AG04449 (cell line): ENCODE results near the gene DLEC1.

Experiments used
- CTCF ChIA-PET: fragments of 350-600 bp; formaldehyde crosslinking; extraction: SDS; loops from one replicate; lab custom pipeline; 2021; ENCODE audit warnings: antibody characterized with exemption; lab: Yijun Ruan, JAX
- POLR2A ChIA-PET: fragments of 400-600, 350-600 bp; formaldehyde crosslinking; extraction: SDS; loops from one replicate; lab custom pipeline; 2020; ENCODE audit warnings: antibody characterized with exemption, inconsistent platforms; lab: Yijun Ruan, JAX
- DNase-seq: peaks from one replicate; pipeline ENCODE4 v3.0.0-alpha.2; 2010; ENCODE audit warnings: low read depth, low spot score
- H3K4me3 ChIP-seq: 2 replicates; pipeline ENCODE4 v1.5.1; 2011; ENCODE audit warnings: low read depth, mild to moderate bottlenecking, control low read depth, low read length
- TF ChIP-seq, protein P1 (sequence below): IDR thresholded peaks from one replicate; pipeline ENCODE4 v1.5.1; 2011; ENCODE audit warnings: mild to moderate bottlenecking, moderate library complexity, low read length, control low read depth, inconsistent platforms; ENCODE audit not compliant: insufficient read depth; ENCODE audit errors: missing control alignments

The DLEC1 gene

DNA sequence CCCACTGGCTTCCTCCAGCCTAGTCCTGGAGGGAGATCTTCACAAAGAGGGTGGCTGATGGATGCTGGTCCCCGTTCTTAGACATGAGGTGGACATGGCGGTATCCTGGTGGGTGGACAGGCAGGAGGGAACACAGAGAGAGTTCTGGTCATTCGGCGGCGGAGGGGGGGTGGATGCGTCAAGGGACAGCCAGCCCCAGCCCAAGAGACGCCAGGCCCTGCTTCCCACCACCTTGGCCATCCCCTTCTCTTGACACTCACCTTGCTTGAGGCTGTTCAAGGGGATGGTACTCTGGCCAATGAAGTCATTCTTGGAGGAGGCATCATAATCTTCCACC, 31.3 kb upstream of the DLEC1 start:
- ChIA-PET POLR2A (no interaction called here), CTCF (interaction anchor here (1.1 to 1.5 kb wide), 2 partner anchors 153 to 338 kb away, joined by 3 to 4 read pairs; no protein-coding TSS in a partner anchor)
- no peak overlapping the region for H3K4me3 ChIP-seq
- no peak for DNase-seq
- TF ChIP-seq, protein P1, sequence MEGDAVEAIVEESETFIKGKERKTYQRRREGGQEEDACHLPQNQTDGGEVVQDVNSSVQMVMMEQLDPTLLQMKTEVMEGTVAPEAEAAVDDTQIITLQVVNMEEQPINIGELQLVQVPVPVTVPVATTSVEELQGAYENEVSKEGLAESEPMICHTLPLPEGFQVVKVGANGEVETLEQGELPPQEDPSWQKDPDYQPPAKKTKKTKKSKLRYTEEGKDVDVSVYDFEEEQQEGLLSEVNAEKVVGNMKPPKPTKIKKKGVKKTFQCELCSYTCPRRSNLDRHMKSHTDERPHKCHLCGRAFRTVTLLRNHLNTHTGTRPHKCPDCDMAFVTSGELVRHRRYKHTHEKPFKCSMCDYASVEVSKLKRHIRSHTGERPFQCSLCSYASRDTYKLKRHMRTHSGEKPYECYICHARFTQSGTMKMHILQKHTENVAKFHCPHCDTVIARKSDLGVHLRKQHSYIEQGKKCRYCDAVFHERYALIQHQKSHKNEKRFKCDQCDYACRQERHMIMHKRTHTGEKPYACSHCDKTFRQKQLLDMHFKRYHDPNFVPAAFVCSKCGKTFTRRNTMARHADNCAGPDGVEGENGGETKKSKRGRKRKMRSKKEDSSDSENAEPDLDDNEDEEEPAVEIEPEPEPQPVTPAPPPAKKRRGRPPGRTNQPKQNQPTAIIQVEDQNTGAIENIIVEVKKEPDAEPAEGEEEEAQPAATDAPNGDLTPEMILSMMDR, result no peak

DNA sequence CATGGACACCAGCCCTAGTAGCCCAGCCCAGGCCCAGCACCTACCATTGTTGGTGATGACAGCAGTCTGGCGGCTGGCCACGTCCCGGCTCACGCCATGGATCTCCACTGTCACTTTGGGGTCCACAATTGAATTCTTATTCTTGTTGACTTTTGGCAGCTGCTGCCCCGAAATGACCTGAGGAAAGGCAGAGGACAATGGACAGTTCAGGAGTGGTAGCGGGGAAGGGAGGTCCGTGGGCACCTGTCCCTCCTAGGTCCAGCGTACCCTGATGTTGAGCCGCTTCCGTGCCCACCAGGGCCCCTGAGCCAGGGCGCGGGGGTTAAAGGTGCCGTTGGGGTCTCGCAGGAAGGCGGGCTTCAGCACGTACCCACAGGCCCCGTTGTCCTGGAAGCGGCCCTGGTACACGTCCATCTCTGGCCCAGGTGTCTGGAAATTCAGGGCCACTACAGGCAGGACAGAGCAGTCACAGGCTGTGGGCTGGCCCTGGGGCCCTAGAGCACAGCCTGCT, 30.8 kb upstream of the DLEC1 start:
- no peak for DNase-seq
- TF ChIP-seq, protein P1, result no peak
- no peak overlapping the region for H3K4me3 ChIP-seq
- CTCF ChIA-PET, result interaction anchor here (1.5 kb wide), 1 partner anchor 152 kb away, joined by 3 read pairs; no protein-coding TSS in a partner anchor
- POLR2A ChIA-PET, result no interaction called here

DNA sequence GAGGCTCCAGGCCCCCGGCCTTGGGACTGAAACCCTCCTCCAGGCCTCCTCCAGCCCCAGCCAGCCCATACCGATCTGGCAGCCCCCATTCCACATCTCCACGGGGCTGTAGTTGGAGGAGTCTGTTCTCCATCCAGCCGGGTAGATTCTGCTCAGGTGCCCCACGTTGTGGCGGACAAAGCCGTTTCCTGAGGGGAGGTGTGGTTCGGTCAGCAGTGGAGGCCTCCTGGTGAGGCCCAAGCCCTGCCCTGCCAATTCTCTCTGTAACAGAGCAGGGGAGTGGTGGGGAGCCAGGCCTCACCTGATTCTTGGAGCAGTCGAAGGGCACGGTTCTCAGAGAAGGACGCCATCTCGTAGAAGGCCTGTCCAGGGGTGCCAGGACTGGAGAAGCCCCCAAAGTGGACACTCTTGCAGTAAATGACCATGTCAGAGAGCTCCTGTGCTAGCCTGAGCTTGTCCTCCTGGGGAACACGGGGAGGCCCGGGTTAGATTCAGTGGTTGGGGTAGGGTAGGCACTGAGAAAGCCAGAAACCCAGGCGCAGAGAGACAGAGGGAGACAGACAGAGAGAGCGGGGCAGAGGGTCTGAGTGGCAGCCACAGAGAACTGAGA, 29.9 kb upstream of the DLEC1 start:
- POLR2A ChIA-PET, result no interaction called here
- DNase-seq, result no peak
- no peak overlapping the region for H3K4me3 ChIP-seq
- TF ChIP-seq, protein P1, result no peak
- CTCF ChIA-PET, result interaction anchor here (0.6 to 1.5 kb wide), 2 partner anchors 8 to 153 kb away, joined by 3 read pairs; no protein-coding TSS in a partner anchor

DNA sequence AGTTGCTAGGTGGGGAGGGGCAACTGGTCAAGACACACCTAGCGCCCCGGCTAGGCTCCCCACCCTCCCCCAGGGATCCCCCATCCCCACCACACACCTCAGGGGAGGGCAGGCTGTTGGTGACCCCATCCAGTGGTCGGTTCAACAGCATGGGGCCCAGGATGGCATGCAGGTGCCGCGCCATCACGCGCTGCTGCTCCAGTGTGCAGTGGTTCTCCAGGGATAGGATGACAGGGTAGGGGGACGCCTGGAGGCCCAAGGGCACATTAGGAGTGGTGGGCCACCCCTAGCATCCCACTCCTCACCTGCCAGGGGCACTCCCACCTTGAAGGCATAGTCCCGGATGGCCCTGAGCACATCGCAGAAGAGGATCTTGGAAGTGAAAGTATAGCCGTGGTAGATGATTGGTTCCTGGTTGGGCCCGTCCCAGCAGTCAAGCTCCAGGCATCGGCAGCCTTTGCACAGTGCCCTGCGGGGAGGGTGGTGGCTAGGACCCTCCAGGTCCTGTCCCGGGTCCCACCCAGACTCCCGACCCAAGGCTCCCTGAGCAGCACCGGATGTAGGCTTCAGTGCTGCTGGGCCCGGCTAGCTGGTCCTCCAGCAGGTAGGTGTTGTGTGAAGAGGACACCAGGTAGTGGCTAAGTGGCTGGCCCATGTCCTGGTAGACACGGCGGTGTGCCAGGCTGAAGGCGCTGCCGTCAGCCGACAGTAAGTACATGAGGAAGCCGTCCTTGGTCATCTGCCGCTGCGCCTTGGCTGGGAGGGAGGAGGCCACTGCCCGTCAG, 29.0 kb upstream of the DLEC1 start:
- TF ChIP-seq, protein P1, result no peak
- CTCF ChIA-PET, result interaction anchor here (1.5 kb wide), 1 partner anchor 154 kb away, joined by 3 read pairs; no protein-coding TSS in a partner anchor
- POLR2A ChIA-PET, result no interaction called here
- no peak overlapping the region for H3K4me3 ChIP-seq
- DNase-seq, result no peak

DNA sequence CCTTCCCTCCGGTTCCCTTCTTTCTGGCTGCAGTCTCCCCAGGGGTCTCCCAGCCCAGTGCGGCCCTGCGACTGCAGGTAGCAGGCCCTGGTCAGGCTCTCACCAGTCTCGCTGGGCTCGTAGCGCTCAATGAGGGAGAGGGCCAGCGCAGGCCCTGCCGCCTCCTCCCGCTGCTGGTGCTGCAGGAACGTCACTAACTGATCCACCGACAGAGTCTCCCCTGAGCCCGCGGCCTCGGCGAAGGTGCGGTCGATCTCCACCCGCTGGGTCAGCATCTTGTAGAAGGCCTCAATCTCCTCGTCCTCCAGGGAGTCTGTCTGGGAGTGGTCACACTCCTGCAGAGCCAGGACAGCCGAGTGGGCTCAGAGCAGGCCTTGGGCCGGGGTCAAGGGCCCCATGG, 27.9 kb upstream of the DLEC1 start:
- DNase-seq, result no peak
- ChIA-PET CTCF (interaction anchor here (1.0 to 3.6 kb wide), 2 partner anchors 9 to 14 kb away, joined by 5 to 15 read pairs; no protein-coding TSS in a partner anchor), POLR2A (no interaction called here)
- TF ChIP-seq, protein P1, result no peak
- H3K4me3 ChIP-seq, result no peak overlapping the region

DNA sequence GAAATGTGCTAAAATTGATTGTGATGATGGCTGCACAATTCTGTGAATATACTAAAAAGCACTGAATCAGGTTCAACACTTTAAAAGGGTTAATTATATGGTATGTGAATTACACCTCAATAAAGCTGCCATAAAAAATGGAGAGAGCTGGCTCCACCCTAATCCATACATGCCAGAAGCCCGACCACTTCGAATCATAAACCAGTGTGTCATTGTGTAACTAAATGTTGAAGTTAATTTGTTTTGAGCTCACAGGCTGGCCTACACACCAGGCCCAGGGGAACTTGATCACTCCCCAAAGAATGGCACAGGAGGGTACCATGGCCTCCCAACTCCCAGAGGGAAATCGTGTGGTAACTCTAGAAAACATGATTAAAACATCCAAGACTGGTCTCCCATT, 23.5 kb upstream of the DLEC1 start:
- CTCF ChIA-PET, result interaction anchor here (1.3 to 1.5 kb wide), 2 partner anchors 12 to 19 kb away, joined by 4 to 7 read pairs; no protein-coding TSS in a partner anchor
- H3K4me3 ChIP-seq, result no peak overlapping the region
- no peak for DNase-seq
- POLR2A ChIA-PET, result no interaction called here
- TF ChIP-seq, protein P1, result no peak
